ENCODE results near the gene PPP1R14B.
A peak's percentile ranks its signal among the peaks of the same experiment; 100 is the strongest.

The PPP1R14B gene

GRCh38 chr11:64243236-64243854, 3.4 kb downstream of the PPP1R14B start:
- DNase-seq (ENCODE audit: low read depth), result no peak
- peak overlapping the region; percentile 17; the same call in 1 of the 2 replicates for H3K4me3 ChIP-seq (ENCODE audit: low read length)
- TF ChIP-seq CTCF (conservative IDR thresholded peaks at IDR 0.05; ENCODE audit: low read length), result no peak

GRCh38 chr11:64241491-64242374, 5.0 kb downstream of the PPP1R14B start:
- H3K4me3 ChIP-seq (ENCODE audit: low read length), result peak overlapping the region; percentile 82
- no peak for TF ChIP-seq CTCF (conservative IDR thresholded peaks at IDR 0.05; ENCODE audit: low read length)
- no peak for DNase-seq (ENCODE audit: low read depth)

DNA sequence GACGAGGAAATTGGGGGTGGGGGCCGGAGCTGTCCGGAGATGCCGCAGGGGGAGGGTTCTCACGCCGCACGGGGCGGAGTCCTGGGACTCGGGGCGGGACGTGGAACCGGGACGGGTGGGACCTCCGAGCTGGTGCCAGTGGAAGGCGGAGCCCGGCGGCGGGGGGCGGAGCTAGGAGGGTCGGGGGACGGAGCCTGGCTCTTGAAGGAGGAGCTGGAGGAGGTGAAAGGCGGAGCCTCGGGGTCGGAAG, 5.6 kb downstream of the PPP1R14B start:
- H3K4me3 ChIP-seq (ENCODE audit: low read length), result peak overlapping the region; percentile 74
- TF ChIP-seq CTCF (conservative IDR thresholded peaks at IDR 0.05; ENCODE audit: low read length), result no peak
- DNase-seq (ENCODE audit: low read depth), result peak; percentile 99

DNA sequence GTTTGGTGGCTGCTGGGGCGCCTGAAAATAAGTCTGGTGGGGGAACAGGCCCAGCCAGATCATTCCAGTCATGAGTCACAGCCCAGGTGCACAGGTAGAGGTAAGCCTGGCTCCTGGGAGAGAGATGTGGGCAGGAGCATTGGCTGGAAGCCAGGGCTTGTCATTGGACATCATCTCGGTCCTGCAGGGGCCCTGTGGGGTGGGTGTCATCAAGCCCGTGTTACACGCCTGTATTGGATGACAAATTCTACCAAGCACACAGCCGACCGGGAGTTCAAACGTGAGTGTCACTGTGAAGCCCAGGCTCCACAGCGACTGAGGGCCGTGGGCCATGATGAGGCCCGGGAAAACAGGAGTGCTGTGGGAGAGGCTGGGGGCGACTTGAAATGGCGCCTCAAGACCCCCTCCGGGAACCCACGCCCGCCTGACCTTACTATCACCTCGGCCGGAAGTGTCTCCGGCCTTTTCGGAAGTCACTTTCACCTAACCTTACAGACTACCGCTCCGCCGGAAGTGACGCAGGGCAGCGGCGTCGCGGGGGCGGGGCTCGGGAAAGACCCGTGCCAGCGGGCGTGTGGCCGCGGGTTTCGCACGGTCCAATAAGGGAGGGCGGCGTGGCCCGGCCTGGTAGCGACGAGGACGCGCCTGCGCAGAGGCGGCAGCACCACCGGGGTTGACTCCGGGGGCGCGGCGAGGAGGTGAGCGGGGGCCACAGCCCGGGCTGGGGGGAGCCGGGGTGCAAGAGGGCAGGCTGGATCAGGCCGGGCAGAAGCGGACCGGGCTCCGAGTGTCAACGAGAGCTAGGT, 6.1 kb downstream of the PPP1R14B start, which contains the start of gene FKBP2:
Gene FKBP2, plus strand, starts transcription at position 661 of the 806 bp plus-strand sequence. CDS start 1,293 bp downstream, outside the sequence.
- TF ChIP-seq CTCF (conservative IDR thresholded peaks at IDR 0.05; ENCODE audit: low read length), result no peak
- peak within 1 kb of the TSS; percentile 82 for H3K4me3 ChIP-seq (ENCODE audit: low read length)
- peak; percentile 96 for DNase-seq (ENCODE audit: low read depth)

DNA sequence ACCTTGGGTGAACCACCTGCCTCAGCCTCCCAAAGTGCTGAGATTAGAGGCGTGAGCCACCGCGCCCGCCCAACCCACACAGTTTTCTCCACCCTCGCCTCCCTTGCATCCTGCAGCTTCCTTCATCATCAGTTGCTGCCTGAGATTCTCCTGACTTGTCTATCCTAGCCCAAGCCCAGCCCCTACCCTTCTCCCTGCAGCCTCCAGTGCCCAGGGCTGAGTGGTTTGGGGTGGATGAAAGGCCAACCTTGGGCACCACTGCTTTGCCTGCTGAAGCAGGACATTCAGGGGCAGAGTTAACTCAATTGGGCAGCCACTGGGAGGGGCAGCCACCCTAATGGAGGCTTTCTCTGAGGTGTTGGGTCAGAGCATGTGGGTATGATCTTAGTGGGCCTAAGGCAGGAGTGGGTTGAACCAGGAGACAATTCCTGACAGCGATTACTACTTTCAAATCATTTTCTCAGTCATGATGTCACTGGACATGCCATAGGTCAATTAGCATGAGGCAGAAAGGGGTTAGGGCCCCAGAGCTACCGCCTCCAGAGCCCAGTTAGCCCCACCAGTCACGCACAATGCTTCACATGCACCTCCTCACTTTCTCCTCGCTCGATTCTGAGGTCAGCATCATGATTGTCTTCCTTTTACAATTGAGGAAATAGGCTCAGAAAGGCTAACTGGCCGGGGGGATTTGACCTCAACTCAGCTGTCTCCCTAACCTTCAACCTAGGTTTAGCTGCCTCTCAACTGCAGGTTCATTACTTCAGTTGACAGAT, 6.9 kb downstream of the PPP1R14B start:
- no peak for DNase-seq (ENCODE audit: low read depth)
- TF ChIP-seq CTCF (conservative IDR thresholded peaks at IDR 0.05; ENCODE audit: low read length), result no peak
- peak overlapping the region; percentile 79 for H3K4me3 ChIP-seq (ENCODE audit: low read length)

DNA sequence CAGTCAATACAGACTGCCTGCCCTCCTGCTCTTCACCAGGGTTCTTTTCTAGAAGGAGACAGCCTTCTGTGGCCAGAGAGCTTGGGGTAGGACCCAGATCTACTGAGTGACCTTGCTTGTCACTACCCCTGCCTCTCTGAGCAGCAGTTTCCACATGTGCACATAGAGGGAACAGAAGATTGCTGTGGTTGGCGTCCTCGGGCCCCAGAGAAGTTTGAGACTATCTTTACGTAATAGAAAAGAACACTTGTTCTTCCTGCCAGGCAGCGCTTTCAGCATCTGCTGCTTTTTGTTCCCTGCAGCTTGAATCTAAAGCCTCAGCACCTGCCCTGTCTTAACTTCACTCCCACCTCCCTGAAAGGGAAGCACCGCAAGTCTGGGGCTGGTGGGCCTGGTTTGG, 7.7 kb downstream of the PPP1R14B start:
- no peak for TF ChIP-seq CTCF (conservative IDR thresholded peaks at IDR 0.05; ENCODE audit: low read length)
- H3K4me3 ChIP-seq (ENCODE audit: low read length), result no peak overlapping the region
- DNase-seq (ENCODE audit: low read depth), result no peak

All from AG10803 (cell line).